K562 (cell line): ENCODE results near the gene E2F2.
A peak's percentile ranks its signal among the peaks of the same experiment; 100 is the strongest.

ENCODE experiments used
- CBFB ChIP-seq: sonication (generic); formaldehyde crosslinking; IDR thresholded peaks from 2 replicates; pipeline ENCODE4 v1.4.0; 2020; ENCODE audit warnings: mild to moderate bottlenecking, missing genetic modification reagents
- ZNF143 ChIP-seq: sonication (generic); formaldehyde crosslinking; IDR thresholded peaks from 2 replicates; pipeline ENCODE4 v1.9.0; 2022; ENCODE audit warnings: mild to moderate bottlenecking, missing genetic modification reagents
- TF ChIP-seq, protein P1 (sequence below), 3 experiments: fragments of 200-800 bp in 1 of 3; sonication (Bioruptor generic) in 1 of 3; sonication (generic) in 1 of 3; formaldehyde crosslinking in 1 of 3; IDR thresholded peaks; 2 replicates each; pipeline versions ENCODE4 v1.6.1 to v1.8.0; 2016 to 2022; ENCODE audit warnings: mild to moderate bottlenecking in 2 of 3, missing compliant biosample characterization in 2 of 3, missing genetic modification characterization in 2 of 3, missing genetic modification reagents in 1 of 3

DNA sequence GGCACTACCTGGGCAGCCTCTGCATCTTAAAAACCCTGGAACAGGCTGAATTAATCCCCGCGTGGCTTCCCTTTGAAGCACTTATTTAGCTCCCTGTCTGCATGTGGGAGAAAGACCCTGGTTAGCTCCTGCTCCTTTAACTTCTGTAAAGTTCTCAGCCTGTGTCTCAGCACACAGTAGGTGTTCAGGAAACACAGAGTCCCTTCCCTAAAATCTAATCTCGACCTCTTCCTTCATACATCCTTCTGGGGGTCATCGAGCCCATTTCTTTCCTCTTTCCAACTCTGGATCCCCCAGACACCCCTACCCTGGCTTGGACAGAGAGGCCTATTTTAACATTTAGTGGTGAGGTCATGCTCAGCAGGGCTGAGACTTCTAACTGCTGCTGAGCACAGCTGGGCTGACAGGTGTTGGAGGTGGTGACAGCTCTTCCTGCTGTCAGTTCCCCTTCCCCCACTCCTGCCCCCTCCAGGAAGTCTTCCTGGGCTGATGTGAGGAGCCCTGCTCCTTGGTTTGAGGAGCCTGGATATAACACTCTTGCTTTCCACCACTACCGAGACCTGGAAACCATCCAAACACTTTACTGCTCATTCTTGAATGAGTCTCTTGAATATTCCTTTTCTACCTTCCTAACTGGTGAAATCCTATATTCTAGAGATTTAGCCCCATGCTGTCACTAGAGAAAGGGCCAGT lies 5.3 kb downstream of the E2F2 start:
- no peak for TF ChIP-seq ZNF143 (CRISPR knock-in tag)
- no peak for TF ChIP-seq CBFB (CRISPR knock-in tag)
- TF ChIP-seq, protein P1, sequence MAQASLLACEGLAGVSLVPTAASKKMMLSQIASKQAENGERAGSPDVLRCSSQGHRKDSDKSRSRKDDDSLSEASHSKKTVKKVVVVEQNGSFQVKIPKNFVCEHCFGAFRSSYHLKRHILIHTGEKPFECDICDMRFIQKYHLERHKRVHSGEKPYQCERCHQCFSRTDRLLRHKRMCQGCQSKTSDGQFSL (CRISPR knock-in tag; IDR thresholded peaks at IDR 0.05) = 0 out of 2 replicates have a peak, but pooled peaks have one; percentile 20
- TF ChIP-seq, protein P1 (tag; IDR thresholded peaks at IDR 0.05) = no peak
